SK-N-SH (cell line): ENCODE results near the gene PAPOLB. TPM values are rescaled to one million over a fixed set of nuclear protein-coding genes. Genes with fewer than 3 reads are reported as not detected.
A peak's percentile ranks its signal among the peaks of the same experiment; 100 is the strongest.

ENCODE experiments used
- CTCF ChIA-PET: fragments of 300-600, 350-600 bp; formaldehyde crosslinking; extraction: SDS; loops from one replicate; lab custom pipeline; 2021; lab: Yijun Ruan, JAX
- POLR2A ChIA-PET: fragments of 350-600 bp; sonication (Branson Sonifier 250); formaldehyde crosslinking; extraction: SDS; loops from one replicate; lab custom pipeline; 2020; ENCODE audit warnings: antibody characterized with exemption, inconsistent platforms; lab: Yijun Ruan, JAX
- DNase-seq: peaks from one replicate; pipeline ENCODE4 v3.0.0; 2012
- H2AFZ ChIP-seq: fragments of 200-600 bp; sonication (generic); 2 replicates; pipeline ENCODE4 v1.8.1; 2016; ENCODE audit warnings: antibody characterized with exemption, mild to moderate bottlenecking, low read depth
- H3F3A ChIP-seq: fragments of 200-600 bp; sonication (generic); replicated peaks from 2 replicates; pipeline ENCODE3; 2016; ENCODE audit warnings: antibody characterized with exemption, mild to moderate bottlenecking; ENCODE audit not compliant: insufficient read depth
- H3K27ac ChIP-seq, 2 experiments: fragments of 200-500 bp in 1 of 2; fragments of 200-600 bp in 1 of 2; sonication (Bioruptor generic) in 1 of 2; sonication (generic), shearing (Covaris generic) in 1 of 2; 2 replicates each; pipeline versions ENCODE4 v1.5.1 to v1.6.1; 2014 to 2016; ENCODE audit warnings: low read depth in 2 of 2, inconsistent platforms in 1 of 2, low read length in 1 of 2, mild to moderate bottlenecking in 1 of 2, mixed read lengths in 1 of 2
- H3K27me3 ChIP-seq: fragments of 200-600 bp; sonication (generic), shearing (Covaris generic); 2 replicates; pipeline ENCODE4 v1.6.1; 2016; ENCODE audit warnings: mixed run types; ENCODE audit not compliant: insufficient read depth
- H3K36me3 ChIP-seq, 2 experiments: fragments of 200-500 bp in 1 of 2; fragments of 200-600 bp in 1 of 2; sonication (Bioruptor generic) in 1 of 2; sonication (generic) in 1 of 2; replicated peaks in 1 of 2; 2 replicates each; pipeline versions ENCODE3 to v1.5.1; 2014 to 2016; ENCODE audit warnings: low read length in 1 of 2, mild to moderate bottlenecking in 1 of 2; ENCODE audit not compliant: insufficient read depth in 2 of 2, control insufficient read depth in 1 of 2
- H3K4me1 ChIP-seq, 2 experiments: fragments of 200-500 bp in 1 of 2; fragments of 200-600 bp in 1 of 2; sonication (Bioruptor generic) in 1 of 2; sonication (generic), shearing (Covaris generic) in 1 of 2; 2 replicates each; pipeline versions ENCODE4 v1.5.1 to v1.6.1; 2014 to 2016; ENCODE audit warnings: low read depth in 1 of 2, low read length in 1 of 2, mixed run types in 1 of 2; ENCODE audit not compliant: insufficient read depth in 2 of 2, control insufficient read depth in 1 of 2
- H3K4me2 ChIP-seq: fragments of 200-600 bp; sonication (generic), shearing (Covaris generic); 2 replicates; pipeline ENCODE4 v1.6.1; 2017; ENCODE audit warnings: mixed run types
- H3K4me3 ChIP-seq, 2 experiments: fragments of 200-500 bp in 1 of 2; fragments of 200-600 bp in 1 of 2; sonication (Bioruptor generic) in 1 of 2; sonication (generic), shearing (Covaris generic) in 1 of 2; 2 replicates each; pipeline versions ENCODE4 v1.5.1 to v1.8.1; 2014 to 2016; ENCODE audit warnings: low read depth in 2 of 2, inconsistent platforms in 1 of 2, low read length in 1 of 2, mild to moderate bottlenecking in 1 of 2, mixed read lengths in 1 of 2, moderate library complexity in 1 of 2
- H3K79me2 ChIP-seq: fragments of 200-600 bp; sonication (generic); 2 replicates; pipeline ENCODE4 v1.8.1; 2017; ENCODE audit warnings: mild to moderate bottlenecking; ENCODE audit not compliant: insufficient read depth
- H3K9ac ChIP-seq: fragments of 200-600 bp; sonication (generic); 2 replicates; pipeline ENCODE4 v1.6.1; 2017; ENCODE audit warnings: mixed run types
- H3K9me2 ChIP-seq: fragments of 200-600 bp; sonication (generic); 2 replicates; pipeline ENCODE4 v1.6.1; 2017; ENCODE audit warnings: mixed run types
- H3K9me3 ChIP-seq: fragments of 200-600 bp; sonication (generic); 2 replicates; pipeline ENCODE4 v1.6.1; 2017; ENCODE audit warnings: mixed run types, mild to moderate bottlenecking, moderate library complexity
- H4K20me1 ChIP-seq: fragments of 200-600 bp; sonication (generic); 2 replicates; pipeline ENCODE4 v1.6.1; 2017; ENCODE audit warnings: mild to moderate bottlenecking, mixed run types; ENCODE audit not compliant: insufficient read depth
- CHD2 ChIP-seq: fragments of 150-350 bp; IDR thresholded peaks from 2 replicates; pipeline ENCODE4 v1.6.1; 2018; ENCODE audit warnings: low read length; ENCODE audit not compliant: partially characterized antibody
- FOSL2 ChIP-seq: IDR thresholded peaks from 2 replicates; pipeline ENCODE4 v1.4.0; 2012; ENCODE audit warnings: low read depth, mild to moderate bottlenecking, moderate library complexity, borderline replicate concordance
- FOXJ3 ChIP-seq: sonication (generic); formaldehyde crosslinking; IDR thresholded peaks from 2 replicates; pipeline ENCODE4 v1.5.1; 2020; ENCODE audit warnings: mild to moderate bottlenecking, missing genetic modification reagents
- GATA2 ChIP-seq: sonication (generic); formaldehyde crosslinking; IDR thresholded peaks from 2 replicates; pipeline ENCODE4 v1.5.0; 2020; ENCODE audit warnings: mild to moderate bottlenecking, missing genetic modification reagents
- JUND ChIP-seq: IDR thresholded peaks from 2 replicates; pipeline ENCODE4 v1.4.0; 2012
- MAX ChIP-seq: IDR thresholded peaks from 2 replicates; pipeline ENCODE4 v1.4.0; 2012; ENCODE audit warnings: low read depth
- MEF2A ChIP-seq: IDR thresholded peaks from 2 replicates; pipeline ENCODE4 v1.4.0; 2012; ENCODE audit warnings: low read depth, borderline replicate concordance
- NFIC ChIP-seq: IDR thresholded peaks from 2 replicates; pipeline ENCODE4 v1.4.0; 2012; ENCODE audit warnings: borderline replicate concordance
- NRF1 ChIP-seq: IDR thresholded peaks from 2 replicates; pipeline ENCODE4 v1.6.1; 2012; ENCODE audit warnings: low read depth, mild to moderate bottlenecking, low read length
- POLR2AphosphoS5 ChIP-seq: IDR thresholded peaks from 2 replicates; pipeline ENCODE4 v1.6.1; 2012; ENCODE audit warnings: low read depth, low read length
- REST ChIP-seq: IDR thresholded peaks from 2 replicates; pipeline ENCODE4 v1.6.1; 2012; ENCODE audit warnings: mild to moderate bottlenecking, low read depth, low read length, moderate library complexity
- USF2 ChIP-seq: fragments of 150-350 bp; IDR thresholded peaks from 2 replicates; pipeline ENCODE4 v1.6.1; 2017; ENCODE audit warnings: antibody characterized with exemption, low read length, low read depth, borderline replicate concordance
- ZBTB33 ChIP-seq: IDR thresholded peaks from 2 replicates; pipeline ENCODE4 v1.4.0; 2012; ENCODE audit warnings: low read depth, borderline replicate concordance
- WGBS: methylation state at CpG from one replicate; pipeline ENCODE4 v1.1.6; 2017; ENCODE audit warnings: low lambda C conversion rate; 5-methylcytosine and 5-hydroxymethylcytosine counted together
- polyA plus RNA-seq, 3 experiments: library from polyadenylated mRNA; depleted of rRNA; stranded (reverse); fragments of >200 nt; gene quantifications; 2 replicates each; pipeline ENCODE4 v1.2.3, GENCODE V29; 2012

PAPOLB gene
- polyA plus RNA-seq, 1 of the 3 experiments (the other 2 are of a cell fraction): not detected

- POLR2A ChIA-PET: no interaction called here
- Histone ChIP-seq H3F3A (no peaks in the 10 kb centered on the region), H2AFZ (no peak overlapping the region), H3K9me2 (no peaks in the 10 kb centered on the region), H3K27me3 (no peaks in the 10 kb centered on the region), H3K9me3 (no peaks in the 10 kb centered on the region), H3K79me2 (no peaks in the 10 kb centered on the region), H3K4me2 (no peak overlapping the region), H3K27ac (no peak overlapping the region), H3K36me3 (no peaks in the 10 kb centered on the region), H4K20me1 (no peaks in the 10 kb centered on the region), H3K4me3 (no peak overlapping the region), H3K9ac (no peak overlapping the region), H3K4me1 (no peaks in the 10 kb centered on the region)
- CTCF ChIA-PET: interaction anchor here (0.6 to 6.6 kb wide), 4 partner anchors 15 to 69 kb away, joined by 3 to 38 read pairs (median 16); partner anchors contain the start of gene RADIL
- 91% methylated on average over 14 of the region's 14 CpGs for WGBS
- TF ChIP-seq ZBTB33 (no peak), REST (no peak), MAX (no peak)
- peak; percentile 24 for DNase-seq
Observed at GRCh38 chr7:4814433-4814832, 47.4 kb downstream of the PAPOLB start.

GRCh38 chr7:4809666-4810065 is 52.2 kb downstream of the PAPOLB start:
- no peaks in the 10 kb centered on the region for H3K4me1 ChIP-seq
- H3F3A ChIP-seq: peaks cover 3% of the 10 kb centered on the region
- H3K9ac ChIP-seq: no peak overlapping the region
- H3K79me2 ChIP-seq: no peaks in the 10 kb centered on the region
- H3K27ac ChIP-seq: no peak overlapping the region
- H2AFZ ChIP-seq: no peak overlapping the region
- H3K27me3 ChIP-seq: no peaks in the 10 kb centered on the region
- H3K9me3 ChIP-seq: no peaks in the 10 kb centered on the region
- POLR2A ChIA-PET: no interaction called here
- no peaks in the 10 kb centered on the region for H3K36me3 ChIP-seq
- H3K4me3 ChIP-seq: no peak overlapping the region
- CTCF ChIA-PET: interaction anchor here (1.2 to 2.5 kb wide), 3 partner anchors 12 to 74 kb away, joined by 6 to 19 read pairs (median 7); partner anchors contain the start of gene RADIL
- no peaks in the 10 kb centered on the region for H3K9me2 ChIP-seq
- no peaks in the 10 kb centered on the region for H4K20me1 ChIP-seq
- no peak overlapping the region for H3K4me2 ChIP-seq
- 95% methylated on average over 14 of the region's 14 CpGs for WGBS
- DNase-seq: no peak
- no peak for TF ChIP-seq MAX
- TF ChIP-seq JUND: no peak
- TF ChIP-seq GATA2: no peak
- TF ChIP-seq CHD2: no peak
- no peak for TF ChIP-seq FOXJ3 (CRISPR knock-in tag)
- no peak for TF ChIP-seq NRF1
- TF ChIP-seq FOSL2: no peak
- no peak for TF ChIP-seq POLR2AphosphoS5
- TF ChIP-seq NFIC: no peak
- TF ChIP-seq MEF2A: no peak
- no peak for TF ChIP-seq USF2
- TF ChIP-seq, all 33 proteins: peak for 0
